ENCODE data around the gene STAT1.
"Not testable (repeated sequence)": the region's sequence is repeated elsewhere in the genome, so short reads cannot be mapped to it uniquely, and the experiment has no call there.

Gene STAT1

DNA sequence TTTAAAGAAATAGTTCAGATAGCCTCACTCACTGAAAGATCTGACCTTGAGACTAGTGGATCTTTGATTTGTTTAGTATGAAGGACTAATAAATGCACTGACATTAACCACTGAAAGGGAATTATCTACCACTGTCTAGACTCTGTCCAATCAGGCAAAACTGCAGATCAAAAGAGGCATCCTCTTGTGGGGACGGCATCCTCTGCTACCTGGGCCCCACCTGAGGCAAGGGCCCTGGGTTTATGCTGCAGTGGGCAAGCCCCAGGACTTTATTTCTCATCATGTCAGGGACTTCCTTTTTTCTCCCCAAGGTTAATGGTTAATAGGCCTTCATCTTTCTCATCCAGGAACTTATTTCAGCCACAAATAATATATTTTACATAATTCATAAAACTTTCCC, 32.2 kb downstream of the STAT1 start:
- no peak for DNase-seq (ENCODE audit: low spot score)

DNA sequence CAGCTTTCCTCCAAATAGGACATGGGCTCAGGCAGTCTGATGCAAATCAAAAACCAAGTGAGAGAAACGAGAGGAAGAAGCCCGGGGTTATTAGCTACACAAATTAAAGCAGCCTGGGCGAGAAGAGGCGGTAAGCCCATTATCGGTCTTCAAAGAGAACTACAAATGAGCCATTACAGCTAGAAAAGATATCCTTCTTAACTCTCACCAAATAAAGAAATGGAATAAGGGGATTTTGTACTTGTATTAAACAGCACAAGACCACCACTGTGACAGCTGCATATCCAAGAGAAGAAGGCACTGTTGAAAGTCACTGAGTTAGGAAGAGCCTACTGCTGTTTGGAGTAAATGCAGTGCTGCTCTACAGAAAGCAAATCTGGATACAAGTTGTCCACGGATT, 32.6 kb downstream of the STAT1 start:
- no peak for DNase-seq (ENCODE audit: low spot score)

DNA sequence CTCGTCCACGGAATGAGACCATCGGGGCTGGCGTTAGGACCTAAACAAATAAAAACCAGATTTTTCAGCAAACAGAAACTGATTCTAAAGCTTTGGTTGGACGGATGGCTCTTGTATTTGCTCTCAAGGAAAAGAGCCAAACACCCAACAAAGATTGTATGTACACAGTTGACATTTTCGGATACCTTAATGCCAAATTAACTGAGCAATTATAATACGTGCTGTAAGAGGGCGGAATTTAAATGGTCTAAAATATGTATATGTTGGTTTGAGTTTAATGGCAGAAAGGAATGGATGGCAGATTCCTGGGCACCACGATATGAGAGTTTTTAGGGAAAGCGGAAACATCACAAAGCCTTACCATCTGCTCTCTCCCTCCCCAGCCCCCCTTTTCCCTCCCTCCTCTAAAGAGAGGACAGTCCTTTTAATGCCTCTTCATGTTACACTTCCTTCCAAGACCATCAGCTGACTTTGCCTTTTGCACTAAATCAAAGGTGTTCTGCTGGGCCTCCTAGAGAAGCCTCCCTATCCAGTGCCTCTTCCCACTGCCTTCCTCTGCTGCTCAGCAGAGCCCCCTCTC, 33.3 kb downstream of the STAT1 start:
- DNase-seq (ENCODE audit: low spot score), result no peak

DNA sequence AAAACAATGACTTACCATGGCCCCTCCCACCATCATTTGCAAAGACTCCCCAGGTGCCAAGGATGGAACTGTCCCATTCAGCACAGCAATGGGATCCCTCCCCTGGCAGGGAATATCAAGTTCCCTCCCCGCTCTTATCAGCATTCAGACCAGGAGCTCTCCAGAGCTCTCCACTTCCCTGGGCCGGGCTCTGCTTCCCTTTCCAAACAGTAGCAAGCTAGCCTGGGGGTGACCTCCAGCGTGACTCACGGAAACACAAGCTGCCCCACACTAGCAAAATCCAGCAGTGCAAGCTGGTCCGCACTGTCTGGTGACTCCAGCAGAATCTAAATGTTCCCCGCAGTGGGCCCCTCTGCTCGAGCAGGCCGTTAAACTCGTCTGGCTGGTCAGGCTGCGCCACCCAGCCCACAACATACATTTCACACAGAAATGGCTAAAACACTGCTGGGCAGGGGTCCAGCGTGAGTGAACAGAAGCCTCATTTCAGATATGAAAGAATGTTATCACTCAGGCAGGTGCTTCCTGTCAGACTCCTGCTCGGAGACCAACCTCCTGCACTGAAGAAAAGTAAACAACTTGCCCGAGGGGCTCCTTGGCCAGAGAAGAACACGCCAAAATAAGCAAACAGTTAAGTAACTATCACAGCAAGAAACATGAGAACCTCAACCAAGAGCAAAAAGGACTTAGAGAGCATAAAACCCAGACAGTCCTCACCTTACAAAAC, 33.9 kb downstream of the STAT1 start:
- no peak for DNase-seq (ENCODE audit: low spot score)

DNA sequence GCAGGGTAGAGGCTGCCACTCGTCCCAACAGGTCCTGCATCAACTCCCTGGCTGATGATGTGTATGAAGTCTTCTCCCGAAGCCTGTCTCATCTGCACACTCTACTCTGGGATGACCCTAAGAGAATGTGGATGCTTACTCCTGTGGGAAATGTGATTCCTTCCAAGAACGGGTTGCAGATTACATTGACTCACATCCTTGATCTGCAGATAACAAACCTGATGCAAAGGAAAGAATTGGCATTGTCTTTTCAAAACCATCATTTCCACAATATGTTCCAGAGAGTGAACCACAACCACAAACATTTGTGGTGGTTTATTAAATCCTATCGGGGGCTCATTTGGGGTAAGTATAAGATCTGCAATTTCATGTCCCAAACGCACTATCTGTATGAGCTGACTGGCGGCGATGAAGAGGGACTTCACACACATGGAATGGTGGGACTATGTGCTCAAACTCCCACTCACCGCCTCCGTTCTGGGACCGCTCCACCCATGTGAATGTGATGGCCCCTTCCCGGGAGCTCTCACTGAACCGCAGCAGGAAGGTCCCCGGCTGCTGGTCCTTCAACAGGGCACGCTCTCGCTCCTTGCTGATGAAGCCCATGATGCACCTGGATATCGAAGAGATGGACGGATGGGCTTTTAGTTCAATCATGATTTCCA, 35.5 kb downstream of the STAT1 start:
- peak; percentile 17 for DNase-seq (ENCODE audit: low spot score)

DNA sequence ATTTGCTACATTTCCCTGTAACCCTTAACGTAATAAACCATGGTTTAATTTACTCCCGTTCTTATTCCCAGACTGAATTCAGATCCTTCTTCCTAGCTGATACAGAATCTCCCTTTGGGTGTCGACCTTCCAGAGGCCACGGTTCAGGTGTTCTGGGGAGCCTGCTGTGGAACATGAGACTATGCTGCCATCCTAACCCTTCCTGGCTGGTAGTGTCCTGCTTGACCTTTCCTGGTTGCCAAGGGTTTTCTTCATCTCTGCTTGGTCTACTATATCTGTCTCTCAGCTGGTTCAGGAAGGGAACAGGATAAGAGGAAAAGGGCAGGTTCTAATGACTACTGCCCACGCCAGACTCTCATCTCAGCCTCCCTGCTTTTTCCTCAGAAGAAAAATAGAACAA, 36.5 kb downstream of the STAT1 start:
- no peak for DNase-seq (ENCODE audit: low spot score)

DNA sequence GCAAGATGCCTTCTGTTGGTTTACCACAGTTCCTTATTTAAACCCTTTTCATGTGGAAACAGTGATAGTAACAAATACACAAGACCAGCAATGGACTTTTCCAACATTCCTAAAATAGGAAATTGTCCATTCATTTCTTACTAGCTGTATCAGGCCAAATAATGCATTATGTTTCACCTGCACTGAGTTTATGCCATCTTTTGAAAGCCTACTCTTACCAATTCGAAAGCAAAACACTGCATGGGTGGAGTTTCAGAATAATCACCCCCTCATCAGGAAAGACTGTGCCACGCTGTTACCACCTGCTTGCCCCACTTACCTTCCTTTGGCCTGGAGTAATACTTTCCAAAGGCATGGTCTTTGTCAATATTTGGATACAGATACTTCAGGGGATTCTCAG, 37.5 kb downstream of the STAT1 start:
- no peak for DNase-seq (ENCODE audit: low spot score)

DNA sequence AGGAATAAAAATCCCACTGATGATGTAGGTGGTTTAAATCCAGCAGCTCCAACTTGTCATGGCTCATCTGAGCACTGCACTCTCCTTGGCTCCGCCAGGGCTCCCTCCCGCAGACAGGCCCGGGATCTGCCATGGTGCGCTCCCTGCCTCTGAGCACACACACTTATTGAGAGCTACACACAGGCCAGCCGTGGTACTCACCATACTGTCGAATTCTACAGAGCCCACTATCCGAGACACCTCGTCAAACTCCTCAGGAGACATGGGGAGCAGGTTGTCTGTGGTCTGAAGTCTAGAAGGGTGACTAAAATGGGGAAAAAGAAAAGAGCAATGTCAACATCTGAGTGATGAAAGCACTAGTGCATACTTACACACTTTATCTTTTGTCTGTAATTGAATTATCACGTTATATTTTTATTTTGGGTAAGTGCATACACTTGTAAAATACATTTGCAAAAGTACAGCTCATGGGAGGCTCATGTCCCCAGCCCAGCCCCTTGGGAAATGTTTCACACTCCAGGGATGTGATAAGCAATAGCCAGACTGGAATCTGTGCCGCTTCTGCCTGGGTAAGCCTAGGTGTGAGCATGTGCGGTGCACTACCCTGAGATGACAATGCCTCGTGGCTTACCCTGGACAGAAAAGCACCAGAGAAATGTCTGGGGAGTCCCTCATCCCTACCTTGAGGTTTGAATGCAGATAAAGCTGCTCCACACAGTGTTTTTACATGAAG, 39.2 kb downstream of the STAT1 start:
- no peak for DNase-seq (ENCODE audit: low spot score)

DNA sequence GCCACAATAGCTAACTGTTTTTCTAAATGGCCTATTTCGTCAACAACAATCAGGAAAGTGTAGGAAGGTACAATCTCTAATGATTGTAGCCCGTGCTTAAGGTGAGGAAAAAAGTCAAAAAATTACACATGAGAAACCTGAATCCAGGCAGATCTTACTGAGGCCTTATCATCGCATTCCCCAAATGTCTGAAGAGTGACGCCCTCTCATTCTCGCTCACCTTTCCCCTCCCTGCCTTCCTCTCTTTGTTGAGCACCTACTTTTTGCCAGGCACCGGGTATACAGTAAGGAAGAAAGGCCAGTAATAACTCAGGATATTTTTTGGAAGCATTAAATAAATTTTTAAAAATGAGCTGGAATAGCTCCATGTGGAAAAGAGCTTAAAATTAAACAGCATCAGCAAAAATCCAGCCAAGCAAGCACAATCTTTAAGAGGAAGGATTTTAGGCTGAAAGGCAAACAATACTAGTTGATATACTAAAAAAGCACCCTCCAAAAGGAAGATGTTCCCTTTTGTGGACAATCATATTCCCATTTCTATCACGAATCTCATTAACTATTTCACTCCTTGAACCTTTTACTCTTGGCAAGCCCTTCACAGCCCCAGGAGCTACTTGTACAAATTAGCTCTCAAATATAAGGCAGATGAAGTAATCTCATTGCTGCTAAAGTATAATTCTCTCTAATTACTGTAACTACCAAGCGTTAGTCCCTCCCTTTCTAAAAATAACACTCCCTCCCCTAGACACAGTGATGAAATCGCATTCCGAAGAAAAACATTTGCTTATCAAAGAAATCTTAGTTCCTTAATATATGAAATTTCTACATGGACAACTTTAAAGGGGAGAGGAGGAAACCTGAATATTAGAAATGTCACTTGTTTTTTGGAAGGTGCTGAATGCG, 40.0 kb downstream of the STAT1 start:
- no peak for DNase-seq (ENCODE audit: low spot score)

DNA sequence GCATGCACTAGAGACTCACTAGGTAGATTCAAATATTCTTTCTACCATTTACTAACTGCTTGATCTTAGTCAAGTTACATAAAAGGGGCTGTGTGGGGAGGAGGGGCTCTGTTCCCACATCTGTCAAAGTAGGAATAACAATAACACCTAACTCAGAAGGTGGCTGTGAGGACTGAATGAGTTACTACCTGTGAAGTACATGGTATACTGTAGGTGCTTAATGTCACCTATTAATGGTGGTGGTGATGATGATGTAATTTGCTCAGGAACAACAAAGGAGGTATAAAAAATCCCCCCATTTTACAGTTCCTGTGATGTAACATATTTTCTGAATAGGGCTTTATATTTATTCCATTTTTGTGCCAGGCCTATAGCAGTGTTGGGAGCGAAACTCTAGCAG, 40.7 kb downstream of the STAT1 start:
- DNase-seq (ENCODE audit: low spot score), result no peak

DNA sequence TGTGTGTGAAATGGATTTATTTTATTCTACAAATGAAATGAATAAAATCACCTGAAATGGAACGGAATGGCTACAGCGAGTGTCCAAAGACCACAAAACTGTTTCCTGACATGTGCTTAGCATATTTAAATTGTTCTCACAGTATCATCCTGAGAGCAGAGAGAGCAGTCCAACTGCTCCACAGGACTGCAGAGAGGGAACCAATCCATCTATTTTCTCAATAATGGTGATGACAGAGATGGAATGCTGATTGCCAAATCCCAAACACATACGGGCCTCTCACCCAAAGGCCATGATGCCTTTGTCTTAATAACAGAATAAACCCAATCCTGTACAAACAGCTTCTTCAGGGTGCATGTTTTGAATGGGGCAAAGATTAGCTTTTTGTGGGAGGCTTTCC, 41.1 kb downstream of the STAT1 start:
- peak; percentile 7 for DNase-seq (ENCODE audit: low spot score)

DNA sequence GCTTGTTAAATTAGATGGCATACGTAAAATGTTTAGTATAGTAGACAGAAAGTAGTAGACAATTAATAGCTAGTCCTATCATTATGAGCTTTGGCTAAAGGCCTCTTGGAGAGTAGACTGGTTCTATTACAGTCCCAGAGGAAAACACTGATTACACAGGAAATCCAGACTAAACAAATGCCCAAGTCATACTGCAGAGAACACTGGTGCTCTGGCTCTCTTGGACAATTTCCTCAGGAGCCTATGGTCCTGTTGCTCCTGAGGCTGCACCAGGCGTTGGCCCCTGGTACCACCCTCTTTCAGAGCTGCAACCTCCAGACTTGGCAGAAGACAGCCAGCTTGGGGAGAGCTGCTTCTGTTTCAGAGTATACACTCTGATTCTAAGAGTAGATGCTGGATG, 41.8 kb downstream of the STAT1 start:
- no peak for DNase-seq (ENCODE audit: low spot score)

DNA sequence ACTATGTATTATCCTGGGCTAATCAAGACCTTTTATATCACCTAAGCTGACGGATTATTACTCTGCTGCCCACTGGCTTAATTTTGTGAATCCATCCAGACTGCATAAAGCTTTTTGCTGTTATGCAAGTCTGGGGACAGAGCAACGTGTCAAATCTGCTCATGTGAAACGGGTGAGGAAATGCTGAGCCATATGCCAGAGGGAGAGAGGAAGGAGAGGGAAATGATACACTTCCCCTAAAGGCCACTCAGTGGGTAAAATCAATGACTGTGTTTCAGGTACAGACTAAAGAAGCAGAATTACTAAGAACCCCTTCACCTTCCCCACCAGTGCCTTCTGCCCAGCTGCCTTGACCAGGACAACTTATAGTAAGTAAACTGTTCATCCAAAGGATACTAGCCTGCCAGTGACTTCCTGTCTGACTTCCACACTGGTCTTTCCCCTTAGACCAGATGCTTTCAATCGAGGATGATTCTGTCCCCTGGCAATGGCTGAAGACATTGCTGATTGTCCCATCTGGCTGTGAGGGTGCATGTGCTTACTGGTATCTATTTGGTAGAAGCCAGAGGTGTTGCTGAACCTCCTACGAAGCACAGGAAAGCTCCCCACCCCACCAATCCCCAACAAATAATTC, 43.0 kb downstream of the STAT1 start:
- no peak for DNase-seq (ENCODE audit: low spot score)

DNA sequence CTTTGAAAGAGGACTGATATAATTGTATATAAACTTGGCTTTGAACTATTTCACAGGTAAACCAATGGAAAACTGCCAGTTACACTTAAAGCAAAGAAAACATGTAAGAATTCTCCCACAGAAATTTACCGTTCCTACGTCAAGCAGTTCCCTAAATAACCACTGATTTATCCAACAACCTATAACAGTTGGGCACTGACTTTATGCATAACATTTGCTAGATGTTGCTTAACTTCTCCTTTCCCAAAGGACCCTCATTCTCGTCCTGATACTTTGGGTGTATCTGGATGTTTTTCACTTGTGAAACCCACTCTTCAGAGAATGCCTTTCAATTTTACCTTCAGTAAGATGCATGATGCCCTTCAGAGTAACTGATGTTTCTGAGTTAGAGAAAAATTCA, 43.8 kb downstream of the STAT1 start:
- DNase-seq (ENCODE audit: low spot score), result no peak

DNA sequence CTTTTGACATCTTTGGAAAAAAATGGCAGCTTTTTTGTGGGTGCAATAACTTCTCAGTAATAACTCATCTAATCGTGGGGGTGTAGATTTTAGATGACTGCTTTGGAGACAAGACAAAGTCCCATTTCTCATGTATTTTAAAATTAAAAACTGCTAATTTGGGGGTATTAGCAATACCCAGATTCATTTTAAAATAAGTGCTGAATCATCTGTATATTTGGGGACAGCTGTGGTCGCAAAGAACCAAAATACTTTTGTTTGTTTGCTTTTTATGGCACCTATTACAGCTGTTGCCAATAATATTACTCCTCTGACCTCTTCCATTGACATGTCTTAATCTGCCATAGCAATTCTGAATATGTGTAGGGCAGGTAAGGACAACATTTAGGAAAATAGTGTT, 45.4 kb downstream of the STAT1 start:
- no peak for DNase-seq (ENCODE audit: low spot score)

DNA sequence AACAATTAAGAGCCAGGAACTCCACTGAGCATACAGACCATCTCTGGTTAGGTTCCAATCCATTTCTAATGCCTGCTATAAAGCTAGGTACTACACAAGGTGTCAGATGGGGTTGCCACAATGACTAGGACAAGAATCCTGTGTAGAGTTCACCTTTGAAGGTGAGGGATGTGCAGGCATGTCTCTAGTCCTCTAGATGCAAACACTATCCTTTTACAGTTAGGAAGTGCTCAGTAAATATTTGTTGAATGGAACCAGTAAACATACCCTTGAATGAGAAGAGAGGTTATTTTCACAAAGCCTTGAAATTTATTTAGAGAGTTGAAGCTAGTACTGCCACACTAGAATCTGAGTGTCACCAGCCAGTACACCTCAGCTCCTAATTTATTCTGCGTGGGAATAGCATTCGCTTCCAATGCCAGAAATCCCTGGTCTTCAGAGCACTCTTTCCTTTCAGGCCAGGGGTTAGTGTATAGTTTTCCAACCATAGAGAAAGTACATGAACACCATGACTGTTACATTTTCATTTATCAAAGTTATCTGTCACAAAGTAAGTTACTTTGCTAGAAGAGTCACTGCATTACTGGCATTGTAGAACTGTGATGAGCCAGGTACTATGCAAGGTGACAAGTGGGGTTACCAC, 48.3 kb downstream of the STAT1 start:
- no peak for DNase-seq (ENCODE audit: low spot score)

DNA sequence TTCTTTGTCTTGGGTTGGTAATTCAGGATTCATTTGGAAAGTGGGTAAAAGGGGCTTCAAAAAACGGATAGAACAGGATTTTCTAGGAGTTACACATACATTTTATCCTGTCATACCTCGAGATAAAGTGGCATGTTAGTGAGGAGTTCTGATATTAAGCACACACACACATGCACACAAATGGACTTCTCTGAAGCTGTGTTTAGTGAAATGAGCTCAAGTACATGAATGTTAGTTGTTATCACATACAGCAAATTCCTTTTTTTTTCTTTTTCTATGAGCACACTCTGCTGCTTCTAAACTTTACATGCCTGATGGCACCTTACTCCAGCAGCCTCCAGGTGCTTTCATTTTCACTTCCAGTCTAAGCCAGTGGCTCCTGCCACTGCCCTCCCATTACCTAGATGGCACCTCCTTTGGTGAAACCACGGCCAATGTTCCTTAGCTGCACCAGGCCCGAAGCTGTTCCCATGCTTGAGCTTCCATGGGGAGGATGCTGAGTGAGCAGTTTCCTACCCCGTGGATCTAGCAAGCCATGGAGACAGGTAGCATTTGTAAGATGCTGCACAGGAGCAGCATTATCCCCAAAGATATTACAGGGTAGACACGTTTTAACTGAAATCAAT, 49.7 kb downstream of the STAT1 start:
- DNase-seq (ENCODE audit: low spot score), result no peak

DNA sequence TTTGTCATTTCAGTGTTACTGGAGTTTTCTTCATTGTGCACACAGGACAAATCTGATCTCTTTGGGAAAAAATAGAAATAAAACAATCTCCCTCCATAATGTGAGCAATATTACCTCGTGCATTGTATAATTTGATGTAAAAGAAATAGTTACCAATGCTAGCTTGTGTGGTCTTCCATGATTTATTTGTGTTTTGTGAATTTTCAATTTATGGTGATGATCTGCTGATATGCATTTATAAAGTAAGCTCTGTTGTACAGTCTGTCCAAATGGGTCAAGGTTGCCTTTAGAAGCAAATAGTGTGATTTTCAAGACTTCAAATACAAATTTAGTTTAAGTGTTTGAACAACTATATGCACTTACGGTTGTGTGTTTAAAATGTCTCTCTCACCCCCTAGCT, 50.9 kb downstream of the STAT1 start:
- no peak for DNase-seq (ENCODE audit: low spot score)

DNA sequence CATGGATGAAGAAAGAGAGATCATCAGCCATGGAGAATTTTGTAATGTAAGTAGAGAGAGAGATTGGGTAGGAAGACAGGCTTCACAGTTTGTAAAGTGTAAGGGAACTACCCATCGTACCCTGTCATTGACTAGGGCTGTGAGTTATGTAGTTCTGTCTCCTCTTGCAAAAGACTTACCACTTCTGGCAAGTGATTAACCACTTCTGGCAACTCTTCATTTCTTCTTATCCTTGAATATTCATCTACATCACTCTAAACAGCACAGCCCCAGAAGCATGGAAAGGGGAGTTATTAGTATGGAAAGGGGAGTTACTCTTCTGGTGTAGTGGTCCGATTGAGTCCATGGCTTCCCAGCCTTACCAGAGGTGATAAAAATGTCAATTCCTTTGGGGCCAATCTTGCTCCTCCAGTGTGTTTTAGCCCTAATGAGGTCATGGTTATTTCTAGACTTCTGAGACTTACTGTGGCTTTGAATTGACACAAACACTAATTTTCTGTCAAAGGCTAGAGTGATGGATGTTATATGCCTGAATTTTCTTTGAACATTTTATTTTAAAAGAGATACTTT, 52.0 kb downstream of the STAT1 start:
- no peak for DNase-seq (ENCODE audit: low spot score)

DNA sequence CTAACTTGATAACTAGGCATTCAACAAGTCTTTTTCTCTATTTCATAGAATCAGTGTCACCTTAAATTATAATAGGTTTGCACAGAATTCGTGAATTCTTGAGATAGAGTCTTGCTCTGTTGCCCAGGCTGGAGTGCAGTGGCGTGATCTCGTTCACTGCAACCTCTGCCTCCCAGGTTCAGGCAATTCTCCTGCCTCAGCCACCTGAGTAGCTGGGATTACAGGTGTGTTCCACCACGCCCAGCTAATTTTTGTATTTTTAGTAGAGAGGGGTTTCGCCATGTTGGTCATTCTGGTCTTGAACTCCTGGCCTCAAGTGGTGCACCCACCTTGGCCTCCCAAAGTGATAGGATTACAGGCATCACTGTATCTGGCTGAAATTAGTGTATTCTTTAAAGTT, 52.9 kb downstream of the STAT1 start:
- not testable (repeated sequence) for DNase-seq (ENCODE audit: low spot score)
